Upper lobe of left lung (tissue), 4 donors: ENCODE data around the gene DNAJB7.
"Not testable (repeated sequence)": the region's sequence is repeated elsewhere in the genome, so short reads cannot be mapped to it uniquely, and the experiment has no call there.

Experiments
- CTCF ChIP-seq, 6 experiments: fragments of 450-650 bp in 4 of 6; fragments of 200-600 bp in 2 of 6; sonication (generic) in 2 of 6; IDR thresholded peaks; one replicate each; pipeline ENCODE4 v1.5.1; 2016 to 2019; ENCODE audit warnings: antibody characterized with exemption in 6 of 6
- POLR2A ChIP-seq, 4 donors: fragments of 450-650 bp; IDR thresholded peaks; one replicate each; pipeline ENCODE4 v1.5.1; 2016 to 2017; ENCODE audit warnings: antibody characterized with exemption in 4 of 4, mild to moderate bottlenecking in 2 of 4

DNA sequence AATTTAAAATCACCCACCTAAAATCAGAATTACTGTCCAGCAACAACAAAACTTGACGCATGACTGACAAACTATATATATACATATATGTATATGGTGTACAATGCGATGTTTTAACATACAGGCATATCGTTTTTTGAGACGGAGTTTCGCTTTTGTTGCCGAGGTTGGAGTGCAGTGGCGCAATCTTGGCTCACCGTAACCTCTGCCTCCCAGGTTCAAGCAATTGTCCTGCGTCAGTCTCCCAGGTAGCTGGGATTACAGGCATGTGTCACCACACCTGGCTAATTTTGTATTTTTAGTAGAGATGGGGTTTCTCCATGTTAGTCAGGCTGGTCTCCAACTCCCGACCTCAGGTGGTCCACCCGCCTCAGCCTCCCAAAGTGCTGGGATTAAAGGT is 16.1 kb downstream of the DNAJB7 start:
- TF ChIP-seq CTCF, POLR2A (IDR thresholded peaks at IDR 0.05): not testable (repeated sequence)
